ENCODE data around the gene PHRF1.

The PHRF1 gene

GRCh38 chr11:598005-598680, 21.9 kb downstream of the PHRF1 start:
- no peak for DNase-seq

DNA sequence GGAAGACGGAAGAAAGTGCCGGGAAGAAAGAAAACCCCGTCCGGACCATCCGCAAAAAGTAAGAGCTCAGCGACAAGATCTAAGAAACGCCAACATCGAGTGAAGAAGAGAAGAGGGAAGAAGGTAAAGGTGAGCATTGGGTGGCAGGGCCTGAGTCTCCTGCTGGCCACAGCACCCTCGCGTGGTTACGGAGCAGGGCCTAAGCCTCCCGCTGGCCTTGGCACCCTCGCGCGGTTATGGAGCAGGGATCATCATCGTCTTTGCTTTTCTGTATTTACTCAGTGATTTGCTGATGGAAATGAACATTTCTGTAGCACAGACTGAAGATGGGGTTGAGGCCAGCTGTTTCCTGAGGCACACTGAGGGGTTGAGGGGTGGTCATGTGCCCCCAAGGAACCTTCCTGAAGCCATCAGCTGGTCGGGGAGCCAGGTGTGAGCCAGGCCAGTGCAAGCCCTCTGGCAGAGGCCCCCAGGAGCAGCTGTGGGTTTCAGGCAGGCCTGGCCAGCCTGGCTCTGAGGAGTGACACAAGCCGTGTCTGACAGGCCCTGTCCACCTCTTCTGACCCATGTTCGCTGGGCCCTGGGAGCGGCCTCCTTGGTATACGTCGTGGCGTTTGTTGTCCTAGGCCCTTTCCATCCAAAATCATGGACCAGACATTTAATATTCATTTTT, 25.4 kb downstream of the PHRF1 start:
- DNase-seq: no peak

- DNase-seq: no peak
These were observed 26.9 kb downstream of the PHRF1 start for GRCh38 chr11:603154-603553.

DNA sequence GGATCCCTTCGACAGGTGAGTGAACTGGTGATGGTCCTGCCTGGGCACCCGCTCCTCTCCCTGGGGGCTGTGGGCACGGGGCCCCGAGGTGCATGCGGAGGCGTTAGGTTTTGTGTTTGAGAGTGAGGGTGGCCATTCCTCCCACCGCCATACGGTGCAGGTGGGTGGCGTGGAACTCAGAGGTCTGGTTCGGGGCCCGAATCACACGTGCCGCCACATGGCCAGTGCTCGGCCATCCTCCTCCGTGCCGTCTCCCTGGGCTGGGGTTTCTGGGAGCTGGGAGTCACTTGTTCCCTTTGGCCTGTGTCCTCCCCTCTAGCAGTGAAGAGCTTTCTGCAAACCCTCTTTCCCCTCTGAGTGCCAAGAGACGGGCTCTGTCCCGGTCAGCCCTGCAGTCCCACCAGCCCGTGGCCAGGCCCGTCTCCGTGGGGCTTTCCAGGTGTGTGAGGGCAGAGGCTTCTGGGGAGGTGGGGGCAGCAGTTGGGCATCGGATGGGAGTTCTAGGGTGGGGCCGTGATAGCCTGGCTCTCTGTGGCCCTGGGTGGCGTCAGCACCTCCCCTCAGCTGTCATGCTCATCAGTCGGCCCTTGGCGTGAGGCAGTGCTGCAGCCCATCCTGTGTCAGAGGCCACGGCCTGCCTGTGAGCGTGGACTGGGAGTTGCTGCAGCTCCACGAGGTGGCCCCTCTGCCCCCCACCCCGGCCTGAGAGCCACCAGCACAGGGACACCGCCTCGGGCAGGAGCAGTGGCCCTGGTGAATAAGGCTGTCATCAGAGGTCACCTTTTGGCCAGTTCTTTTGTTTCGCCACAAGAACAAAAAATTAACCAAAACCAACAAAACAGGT, 29.2 kb downstream of the PHRF1 start:
- DNase-seq: no peak

DNA sequence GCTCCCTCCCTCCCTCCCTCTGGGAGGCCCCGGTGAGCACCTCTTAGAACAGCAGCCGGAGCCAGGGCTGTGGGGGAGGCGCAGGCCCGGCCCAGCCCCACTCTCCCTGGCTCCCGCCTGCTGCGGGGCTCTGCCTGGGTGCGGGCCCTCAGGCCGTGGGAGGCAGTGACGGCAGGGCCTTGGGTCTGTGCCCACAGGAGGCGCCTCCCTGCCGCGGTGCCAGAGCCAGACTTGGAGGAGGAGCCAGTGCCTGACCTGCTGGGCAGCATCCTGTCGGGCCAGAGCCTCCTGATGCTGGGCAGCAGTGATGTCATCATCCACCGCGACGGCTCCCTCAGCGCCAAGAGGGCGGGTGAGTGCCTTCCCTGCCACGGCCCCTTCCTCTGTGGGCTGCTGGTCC, 30.0 kb downstream of the PHRF1 start:
- DNase-seq: no peak

DNA sequence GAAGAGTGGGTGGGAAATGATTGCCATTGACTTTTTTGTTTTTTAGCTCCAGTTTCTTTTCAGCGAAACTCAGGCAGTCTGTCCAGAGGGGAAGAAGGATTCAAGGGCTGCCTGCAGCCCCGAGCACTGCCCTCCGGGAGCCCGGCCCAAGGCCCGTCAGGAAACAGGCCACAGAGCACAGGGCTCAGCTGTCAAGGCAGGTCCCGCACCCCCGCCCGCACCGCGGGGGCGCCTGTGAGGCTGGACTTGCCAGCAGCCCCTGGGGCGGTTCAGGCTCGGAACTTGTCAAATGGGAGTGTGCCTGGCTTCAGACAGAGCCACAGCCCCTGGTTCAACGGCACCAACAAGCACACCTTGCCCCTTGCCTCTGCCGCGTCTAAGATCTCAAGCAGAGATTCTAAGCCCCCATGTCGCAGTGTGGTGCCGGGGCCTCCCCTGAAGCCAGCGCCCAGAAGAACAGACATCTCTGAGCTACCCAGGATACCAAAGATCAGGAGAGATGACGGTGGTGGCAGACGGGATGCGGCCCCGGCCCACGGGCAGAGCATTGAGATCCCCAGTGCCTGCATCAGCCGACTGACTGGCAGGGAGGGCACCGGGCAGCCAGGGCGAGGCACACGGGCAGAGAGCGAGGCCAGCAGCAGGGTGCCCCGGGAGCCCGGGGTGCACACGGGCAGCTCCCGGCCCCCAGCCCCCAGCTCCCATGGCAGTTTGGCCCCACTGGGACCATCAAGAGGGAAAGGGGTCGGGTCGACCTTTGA, 30.9 kb downstream of the PHRF1 start:
- no peak for DNase-seq

GRCh38 chr11:607971-608659, 31.8 kb downstream of the PHRF1 start:
- no peak for DNase-seq

- no peak for DNase-seq
These were observed 32.6 kb downstream of the PHRF1 start for GRCh38 chr11:608791-609251.

- no peak for DNase-seq
These were observed 33.1 kb downstream of the PHRF1 start for GRCh38 chr11:609341-609811.

GRCh38 chr11:610146-610801, 34.0 kb downstream of the PHRF1 start:
- no peak for DNase-seq

GRCh38 chr11:611001-611996, 35.0 kb downstream of the PHRF1 start:
- no peak for DNase-seq

DNA sequence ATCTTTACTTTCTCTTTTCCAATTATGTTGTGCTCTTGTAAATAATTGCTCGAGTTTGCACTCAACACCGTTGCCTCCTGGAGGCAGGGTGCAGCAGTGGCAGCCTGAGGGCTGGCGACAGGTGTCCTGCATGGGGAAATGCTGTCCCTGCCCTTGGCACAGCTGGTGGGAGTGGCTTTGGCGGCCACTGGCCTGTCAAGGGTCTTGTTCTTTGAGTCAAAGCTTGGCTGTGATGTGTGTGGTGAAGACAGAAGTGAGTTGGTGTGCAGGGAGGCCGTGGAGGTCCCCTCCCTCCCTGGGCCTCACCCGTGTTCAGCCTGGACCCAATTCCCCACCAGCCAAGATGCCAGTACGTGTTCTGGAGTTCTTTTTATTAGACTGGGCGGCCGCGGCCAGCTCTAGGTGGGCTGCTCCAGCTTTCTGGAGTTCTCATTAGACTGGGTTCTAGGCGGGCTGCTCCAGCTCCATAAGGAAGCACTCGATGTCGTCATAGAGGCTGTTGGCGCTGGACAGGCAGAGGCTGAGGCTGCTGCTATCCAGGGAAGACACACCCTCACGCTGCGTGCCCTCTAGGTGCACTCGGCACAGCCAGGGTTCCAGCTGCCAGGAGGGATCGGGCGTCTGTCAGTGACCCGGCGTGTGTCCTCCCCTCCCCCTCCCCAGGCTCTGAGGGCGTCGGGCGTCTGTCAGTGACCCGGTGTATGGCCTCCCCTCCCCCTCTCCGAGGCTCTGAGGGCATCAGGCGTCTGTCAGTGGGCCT, 36.1 kb downstream of the PHRF1 start:
- no peak for DNase-seq

DNA sequence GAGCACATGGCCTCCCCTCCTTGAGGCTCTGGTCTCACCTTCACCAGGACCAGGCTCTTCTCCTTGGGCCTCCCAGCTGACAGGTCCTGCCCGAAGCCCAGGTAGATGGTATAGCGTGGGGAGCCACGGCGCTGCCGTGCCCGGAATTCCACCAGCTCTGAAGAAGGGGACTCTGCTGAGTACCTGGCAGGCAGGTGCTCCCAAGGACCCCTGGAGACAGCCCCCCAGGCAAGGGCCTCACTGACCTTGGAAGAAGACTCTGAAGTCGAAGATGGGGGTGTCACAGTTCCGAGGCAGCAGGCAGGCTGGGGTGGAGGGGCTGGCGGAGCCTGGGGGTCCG, 36.7 kb downstream of the PHRF1 start:
- DNase-seq: no peak

- DNase-seq: peak; percentile 93
These were observed 37.2 kb downstream of the PHRF1 start for GRCh38 chr11:613369-613968.

- DNase-seq: no peak
These were observed 37.9 kb downstream of the PHRF1 start for GRCh38 chr11:614021-614622.

GRCh38 chr11:614623-615503, 38.6 kb downstream of the PHRF1 start:
- DNase-seq: no peak

DNA sequence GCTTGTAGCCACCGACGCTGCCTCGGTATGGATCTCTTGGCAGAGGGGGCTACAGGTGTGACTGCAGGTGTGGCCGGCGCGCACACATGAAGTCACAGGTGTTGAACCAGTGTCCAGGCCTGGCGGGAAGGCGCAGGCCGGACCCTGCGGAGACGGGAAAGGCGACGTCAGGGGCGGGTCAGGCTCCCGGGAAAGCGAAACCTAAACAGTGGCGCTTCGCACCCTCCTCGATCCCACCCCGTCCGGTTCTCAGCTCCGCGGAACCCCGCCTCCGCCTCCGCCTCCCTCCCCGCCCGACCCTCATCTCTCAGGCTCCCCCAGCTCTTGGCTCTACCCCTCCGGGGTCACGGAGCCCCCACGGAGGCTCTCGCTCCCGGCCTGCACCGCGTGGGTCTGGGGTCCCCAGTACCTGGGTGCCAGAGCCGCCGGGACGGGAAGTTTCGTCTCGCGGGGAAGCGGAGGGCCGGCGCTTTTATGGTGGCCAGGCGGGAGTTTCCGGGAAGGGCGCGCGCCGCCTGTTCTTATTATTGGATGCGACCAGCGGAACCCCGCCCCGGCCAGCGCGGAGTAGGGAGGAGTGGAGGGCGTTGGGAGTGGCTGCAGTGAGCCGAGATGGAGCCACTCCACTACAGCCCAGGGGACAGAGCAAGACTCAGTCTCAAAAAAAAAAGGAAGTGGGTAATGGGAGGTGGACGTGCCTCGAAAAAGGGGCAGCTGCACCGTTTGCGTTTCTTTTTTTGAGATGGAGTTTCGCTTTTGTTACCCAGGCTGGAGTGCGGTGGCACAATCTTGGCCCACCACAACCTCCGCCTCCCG, 39.4 kb downstream of the PHRF1 start, which contains the start of gene IRF7:
Gene IRF7, minus strand, starts transcription at position 447 of the 816 bp plus-strand sequence. CDS start 586 bp downstream, outside the sequence.
- peak; percentile 87 for DNase-seq
